NCI-H2196 (cell line): ENCODE results near the gene NBPF20.
"Not testable (repeated sequence)": the region's sequence is repeated elsewhere in the genome, so short reads cannot be mapped to it uniquely, and the experiment has no call there.

Experiments used
- DNase-seq: peaks from one replicate; lab custom pipeline; 2025; ENCODE audit not compliant: unreplicated experiment; lab: John Stamatoyannopoulos, UW

The NBPF20 gene

GRCh38 chr1:145425436-145426029 lies at the start of gene NBPF20:
Gene NBPF20, minus strand, starts transcription at chr1:145425603. Its CDS starts 20,331 bp downstream, at chr1:145405272.
- peak; percentile 87 for DNase-seq

DNA sequence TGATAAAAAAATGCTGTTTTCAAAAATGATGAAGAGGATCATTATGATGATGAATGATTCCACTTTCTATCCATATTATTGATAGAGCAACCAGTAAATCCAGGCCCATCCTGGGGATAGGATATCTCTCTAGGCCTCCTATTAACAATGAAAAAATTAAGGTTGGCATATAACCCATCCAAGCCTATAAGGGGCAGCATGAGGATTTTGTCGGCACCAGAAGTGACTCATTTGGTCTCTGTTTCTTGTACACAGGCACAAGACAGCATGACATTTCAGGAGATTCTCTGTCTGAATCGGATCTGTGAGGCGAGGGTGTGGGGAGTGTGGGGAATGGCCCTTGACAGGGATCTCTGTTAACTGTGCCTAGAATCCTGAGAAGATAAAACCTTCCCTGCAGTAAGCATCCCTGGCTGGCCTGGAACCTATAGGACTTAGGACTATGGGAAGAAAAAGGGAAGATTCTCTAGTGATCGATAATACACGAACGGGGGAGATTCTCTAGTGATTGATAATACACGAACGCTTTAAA lies 49.5 kb upstream of the NBPF20 start:
- DNase-seq, result not testable (repeated sequence)

DNA sequence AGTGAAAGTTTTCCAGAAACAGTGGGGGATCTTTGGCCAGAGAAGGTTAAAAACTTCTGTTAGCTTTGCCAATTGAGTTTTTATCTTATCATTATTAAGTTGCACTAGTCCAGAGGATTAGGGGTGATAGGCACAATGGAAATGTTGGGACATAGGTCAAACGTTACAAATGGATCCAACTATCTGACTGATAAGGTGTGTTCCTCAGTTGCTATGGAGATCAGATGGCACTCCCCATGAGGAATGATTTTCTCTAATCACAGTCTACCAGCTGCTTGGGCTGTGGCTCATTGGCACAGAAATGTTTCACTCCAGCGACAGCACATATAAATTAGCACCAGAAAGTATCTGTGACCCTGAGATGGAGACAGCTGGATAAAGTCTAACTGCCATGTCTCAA lies 47.3 kb upstream of the NBPF20 start:
- not testable (repeated sequence) for DNase-seq

GRCh38 chr1:145471365-145471764 lies 46.0 kb upstream of the NBPF20 start:
- DNase-seq, result not testable (repeated sequence)

GRCh38 chr1:145465405-145466144 lies 40.2 kb upstream of the NBPF20 start:
- peak; percentile 45 for DNase-seq

- DNase-seq, result not testable (repeated sequence)
These were observed 39.4 kb upstream of the NBPF20 start for GRCh38 chr1:145464708-145465336.

DNA sequence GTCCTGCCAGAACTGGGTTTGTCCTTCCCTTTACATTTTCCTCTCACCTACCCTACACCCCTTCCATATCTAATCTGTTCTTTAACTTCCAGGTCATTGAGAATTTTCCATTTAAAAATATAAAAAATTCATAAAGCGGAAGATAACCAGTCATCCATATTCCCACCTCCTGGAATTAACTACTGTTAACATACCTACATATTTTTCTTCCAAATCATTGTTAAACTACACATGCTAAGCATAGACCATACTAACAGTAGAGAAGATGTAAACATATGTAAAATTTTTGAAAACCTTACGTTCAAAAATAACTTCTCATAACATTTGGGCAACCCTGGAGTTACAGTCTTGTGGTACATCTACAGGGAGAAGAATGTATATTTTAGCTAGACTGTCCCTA lies 38.6 kb upstream of the NBPF20 start:
- not testable (repeated sequence) for DNase-seq

DNA sequence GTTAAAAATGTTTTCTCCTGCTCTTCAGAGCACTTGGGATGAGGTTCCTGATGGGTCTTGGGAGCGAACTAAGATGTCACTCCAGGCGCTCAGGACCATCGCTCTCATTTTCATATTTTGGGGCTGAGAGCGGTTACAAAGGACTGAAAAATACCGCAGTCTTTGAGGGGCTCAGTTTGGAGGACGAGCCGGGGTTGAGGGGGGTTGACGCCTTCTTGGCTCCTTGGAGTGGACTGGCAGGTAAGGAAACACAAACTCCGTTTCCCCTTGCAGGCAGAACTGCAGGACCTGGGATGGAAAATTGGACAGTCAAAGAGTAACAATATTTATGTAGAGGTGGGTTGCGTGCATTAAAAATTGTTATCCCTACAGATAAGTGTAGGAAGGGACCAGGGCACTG lies 35.3 kb upstream of the NBPF20 start:
- DNase-seq, result not testable (repeated sequence)

GRCh38 chr1:145460048-145460447 lies 34.6 kb upstream of the NBPF20 start:
- DNase-seq, result not testable (repeated sequence)

DNA sequence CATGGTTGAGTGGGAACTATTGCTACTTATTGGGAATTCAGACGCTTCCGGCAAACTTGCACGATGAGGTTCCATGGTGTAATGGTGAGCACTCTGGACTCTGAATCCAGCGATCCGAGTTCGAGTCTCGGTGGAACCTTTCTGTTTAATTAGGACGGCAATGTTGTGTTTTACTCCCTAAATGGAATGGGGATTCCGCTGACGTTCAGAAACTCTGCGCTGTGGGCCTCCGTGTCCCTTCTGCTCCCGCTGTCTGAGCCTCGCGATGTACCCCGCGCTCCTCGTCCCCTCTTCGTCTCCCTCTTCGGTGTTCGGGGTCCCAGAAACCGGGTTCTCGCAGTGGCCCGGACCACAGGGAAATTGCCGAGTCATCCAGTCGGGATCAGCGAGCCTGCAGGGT lies 34.2 kb upstream of the NBPF20 start:
- not testable (repeated sequence) for DNase-seq

- not testable (repeated sequence) for DNase-seq
These were observed 33.7 kb upstream of the NBPF20 start for GRCh38 chr1:145459063-145459462.

- DNase-seq, result not testable (repeated sequence)
These were observed 29.4 kb upstream of the NBPF20 start for GRCh38 chr1:145454824-145455177.

DNA sequence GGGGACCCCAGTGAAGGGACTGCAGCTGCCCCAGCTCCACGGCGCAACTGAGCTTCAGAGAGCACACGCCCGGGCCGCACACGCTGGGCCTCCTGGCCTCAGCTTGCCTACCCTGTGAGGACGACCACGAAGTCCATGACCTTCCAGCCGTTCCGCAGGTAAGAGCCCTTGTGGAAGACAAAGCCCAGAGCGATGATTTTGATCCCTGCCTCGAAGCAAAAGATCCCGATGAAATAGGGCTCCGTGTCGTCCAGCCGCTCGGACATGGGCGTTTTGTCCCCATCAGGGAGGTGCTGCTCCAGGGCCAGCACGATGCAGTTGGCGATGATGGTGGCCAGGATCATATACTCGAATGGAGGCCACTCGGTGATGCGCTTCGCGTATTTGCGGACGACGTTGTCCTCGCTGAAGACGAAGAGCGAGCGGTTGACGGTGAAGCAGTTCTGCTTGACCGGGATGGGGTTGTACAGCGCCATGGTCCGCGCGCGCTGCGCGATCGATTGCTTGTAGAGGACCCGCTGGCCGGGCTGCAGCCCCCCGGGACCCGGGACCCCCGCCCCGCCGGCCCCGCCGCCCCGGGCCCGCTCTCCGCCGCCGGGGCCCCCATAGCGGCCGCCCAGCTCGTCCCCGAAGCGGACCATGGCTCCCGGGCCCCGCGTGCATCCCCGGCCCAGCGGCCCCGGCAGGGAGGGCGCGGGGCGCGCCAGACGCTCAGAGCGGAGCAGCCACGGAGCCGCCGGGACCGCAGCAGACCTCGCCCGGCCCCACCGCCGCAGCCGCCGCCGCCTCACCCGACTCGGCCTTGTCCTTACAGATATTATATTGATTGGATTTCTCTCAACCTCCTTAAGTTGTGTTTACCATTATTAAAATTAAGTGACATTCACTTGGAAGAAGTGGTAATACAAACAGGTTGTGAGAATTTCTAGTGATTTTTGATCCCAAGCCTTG lies 28.7 kb upstream of the NBPF20 start:
- not testable (repeated sequence) for DNase-seq

- DNase-seq, result not testable (repeated sequence)
These were observed 27.1 kb upstream of the NBPF20 start for GRCh38 chr1:145452506-145452905.

DNA sequence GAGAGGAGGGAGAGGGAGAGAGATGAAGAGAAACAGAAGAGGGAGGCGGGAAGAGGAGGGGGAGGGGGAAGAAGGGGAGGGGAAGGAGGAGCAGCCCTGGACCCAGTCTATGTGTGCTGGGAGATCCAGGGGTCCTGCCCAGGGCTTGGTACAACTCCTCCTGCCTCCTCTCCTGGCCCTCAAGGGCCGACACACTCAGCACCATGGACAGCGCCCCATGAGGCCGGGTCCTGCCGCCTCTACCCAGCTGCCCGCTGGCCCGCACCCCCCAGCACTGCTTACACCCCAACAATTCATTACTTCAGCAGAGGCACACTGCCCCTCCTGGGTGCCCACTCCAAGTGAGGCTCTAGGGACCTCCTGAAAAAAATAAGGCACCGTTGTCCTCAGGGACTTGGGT lies 26.5 kb upstream of the NBPF20 start:
- not testable (repeated sequence) for DNase-seq

DNA sequence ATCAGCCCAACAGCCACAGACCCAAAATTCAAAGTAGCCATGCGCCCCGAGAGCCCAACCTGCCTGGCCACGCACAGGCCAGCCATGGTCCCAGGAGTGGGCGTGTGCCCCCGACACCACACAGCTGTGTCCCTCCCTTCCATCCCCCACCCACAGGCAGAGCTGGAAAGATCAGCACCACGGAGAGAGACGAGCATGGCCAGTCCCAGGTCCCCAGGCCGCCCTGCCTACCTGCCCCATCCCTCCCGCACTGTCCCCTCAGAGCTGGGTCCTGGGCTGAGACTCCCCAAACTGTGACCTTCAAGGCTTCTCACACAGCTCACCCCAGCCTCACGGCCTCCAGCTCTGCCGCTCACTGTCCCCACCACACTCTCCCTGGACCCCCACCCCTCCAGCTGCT lies 19.8 kb upstream of the NBPF20 start:
- not testable (repeated sequence) for DNase-seq

GRCh38 chr1:145442340-145442739 lies 16.9 kb upstream of the NBPF20 start:
- DNase-seq, result not testable (repeated sequence)

DNA sequence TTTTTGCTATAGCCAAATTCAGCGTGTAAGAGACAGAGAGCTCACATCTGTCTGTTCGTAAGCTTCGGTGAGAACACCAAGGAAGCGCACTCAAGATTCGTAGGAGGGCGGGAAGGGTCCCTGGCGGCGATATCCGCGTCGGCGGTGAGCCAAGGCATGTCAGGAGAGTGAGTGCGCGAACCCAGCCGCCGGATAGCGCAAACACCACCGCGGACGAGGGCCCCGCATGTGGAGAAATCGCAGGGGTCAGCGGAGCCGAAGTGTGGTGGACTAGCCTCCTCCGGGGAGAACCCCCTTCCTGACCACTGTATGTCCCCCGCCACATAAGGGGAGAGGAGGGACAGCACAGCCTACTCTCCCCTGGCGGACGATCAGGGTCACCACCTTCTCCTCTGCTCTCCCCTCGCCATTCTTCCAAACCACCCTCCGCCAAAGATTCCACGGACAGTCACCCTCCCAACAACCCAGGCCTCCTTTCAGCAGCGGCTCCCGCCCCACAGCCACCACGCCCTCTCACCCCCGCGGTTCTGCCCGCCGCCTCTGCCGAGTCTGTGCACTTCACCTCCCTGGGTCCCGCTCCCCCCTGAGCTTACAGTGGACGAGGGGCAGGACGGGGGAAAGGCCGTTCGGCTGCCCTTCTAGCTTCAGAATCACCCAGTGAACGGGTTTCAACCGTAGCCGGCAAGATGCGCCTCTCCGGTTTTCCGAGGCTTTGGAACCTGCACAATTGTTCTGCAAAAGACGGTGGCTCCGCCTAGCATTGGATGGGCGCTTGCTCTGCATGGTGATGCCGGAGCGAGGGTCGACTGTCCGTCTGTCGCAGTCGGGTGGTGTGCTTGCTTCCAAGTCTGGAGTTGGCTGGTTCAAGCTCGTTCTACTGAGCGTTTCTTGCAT lies 6.2 kb upstream of the NBPF20 start:
- not testable (repeated sequence) for DNase-seq

DNA sequence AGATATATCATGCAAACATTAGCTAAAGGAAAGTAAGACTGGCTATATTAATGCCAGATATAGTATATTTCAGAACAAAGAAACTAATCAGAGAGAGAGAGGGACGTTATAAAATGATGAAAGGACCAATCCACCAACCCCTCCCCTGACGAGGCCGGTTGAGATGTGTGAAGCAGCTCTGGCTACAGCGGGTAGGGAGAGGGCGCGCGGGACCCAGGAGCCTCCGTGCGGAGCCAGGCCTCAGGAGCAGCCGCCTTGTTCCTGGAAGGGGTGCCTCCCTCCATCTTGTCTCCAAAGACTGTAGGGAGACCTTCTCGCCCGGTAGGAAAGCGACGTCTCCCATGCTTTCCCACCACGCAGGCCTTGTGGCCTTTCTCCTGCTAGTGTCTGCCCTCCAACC lies 5.4 kb upstream of the NBPF20 start:
- DNase-seq, result not testable (repeated sequence)

- DNase-seq, result not testable (repeated sequence)
These were observed 3.9 kb upstream of the NBPF20 start for GRCh38 chr1:145429329-145429728.
